ENCODE results near the gene RPL13A. TPM values are rescaled to one million over a fixed set of nuclear protein-coding genes. Genes with fewer than 3 reads are reported as not detected.

Gene RPL13A
- total RNA-seq, result 1,820 TPM
- long read RNA-seq, transcript RPL13A-201 (8 exons, 1,181 nt), result major isoform, 329 of 373 reads
- long read RNA-seq, transcript RPL13A-214 (8 exons, 1,122 nt), result minor isoform, 8 of 373 reads
- long read RNA-seq, partial matches to known transcripts, result 30 of 373 reads
- long read RNA-seq, other reads (novel, unspliced or antisense), result 5 of 373 reads

GRCh38 chr19:49487277-49488045, at the start of gene RPL13A:
TSS of gene RPL13A (plus strand) at chr19:49487608. CDS start at chr19:49487630, 22 bp downstream.
- Histone ChIP-seq H3K9me3 (no peaks in the 10 kb centered on the region), H3K36me3 (peaks cover 52% of the 10 kb centered on the region), H3K4me3 (peak within 1 kb of the TSS; percentile 99), H3K27ac (peak within 1 kb of the TSS; percentile 94), H3K27me3 (ENCODE audit: low read depth) (no peaks in the 10 kb centered on the region), H3K4me1 (peaks cover 30% of the 10 kb centered on the region)
- TF ChIP-seq, protein P1, sequence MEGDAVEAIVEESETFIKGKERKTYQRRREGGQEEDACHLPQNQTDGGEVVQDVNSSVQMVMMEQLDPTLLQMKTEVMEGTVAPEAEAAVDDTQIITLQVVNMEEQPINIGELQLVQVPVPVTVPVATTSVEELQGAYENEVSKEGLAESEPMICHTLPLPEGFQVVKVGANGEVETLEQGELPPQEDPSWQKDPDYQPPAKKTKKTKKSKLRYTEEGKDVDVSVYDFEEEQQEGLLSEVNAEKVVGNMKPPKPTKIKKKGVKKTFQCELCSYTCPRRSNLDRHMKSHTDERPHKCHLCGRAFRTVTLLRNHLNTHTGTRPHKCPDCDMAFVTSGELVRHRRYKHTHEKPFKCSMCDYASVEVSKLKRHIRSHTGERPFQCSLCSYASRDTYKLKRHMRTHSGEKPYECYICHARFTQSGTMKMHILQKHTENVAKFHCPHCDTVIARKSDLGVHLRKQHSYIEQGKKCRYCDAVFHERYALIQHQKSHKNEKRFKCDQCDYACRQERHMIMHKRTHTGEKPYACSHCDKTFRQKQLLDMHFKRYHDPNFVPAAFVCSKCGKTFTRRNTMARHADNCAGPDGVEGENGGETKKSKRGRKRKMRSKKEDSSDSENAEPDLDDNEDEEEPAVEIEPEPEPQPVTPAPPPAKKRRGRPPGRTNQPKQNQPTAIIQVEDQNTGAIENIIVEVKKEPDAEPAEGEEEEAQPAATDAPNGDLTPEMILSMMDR (IDR thresholded peaks at IDR 0.05), result no peak
- ATAC-seq (peak; percentile 98 to 99), DNase-seq (peak; percentile 100)
- intact Hi-C loops (cut with DNase I), result no loop called here

DNA sequence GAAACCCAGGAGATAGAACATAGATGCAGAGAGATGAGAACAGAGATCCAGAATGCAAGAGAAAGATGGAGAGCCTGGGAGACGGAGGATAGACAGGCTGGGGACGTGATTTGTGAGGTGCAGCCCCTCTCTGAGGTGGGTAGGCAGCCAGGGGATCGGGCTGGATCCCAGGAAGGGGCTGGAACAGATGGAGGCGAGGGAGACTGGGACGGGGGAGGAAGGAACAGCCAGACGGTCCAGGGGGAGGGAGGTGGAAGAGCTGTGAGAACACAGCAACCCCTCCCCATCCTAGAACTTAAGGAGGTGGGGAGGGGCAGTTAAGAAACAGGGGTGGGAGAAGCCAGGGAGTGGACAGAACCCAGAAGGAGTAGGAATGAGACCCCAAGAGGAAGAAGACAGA, 49.1 kb upstream of the RPL13A start:
- no peak overlapping the region for H3K27ac ChIP-seq
- DNase-seq (no peak), ATAC-seq (no peak)
- H3K36me3 ChIP-seq, result no peaks in the 10 kb centered on the region
- intact Hi-C loops (cut with DNase I), result no loop called here
- TF ChIP-seq, protein P1 (IDR thresholded peaks at IDR 0.05), result no peak
- no peak overlapping the region for H3K4me3 ChIP-seq
- H3K27me3 ChIP-seq (ENCODE audit: low read depth), result peaks cover 81% of the 10 kb centered on the region
- no peaks in the 10 kb centered on the region for H3K9me3 ChIP-seq
- no peaks in the 10 kb centered on the region for H3K4me1 ChIP-seq

DNA sequence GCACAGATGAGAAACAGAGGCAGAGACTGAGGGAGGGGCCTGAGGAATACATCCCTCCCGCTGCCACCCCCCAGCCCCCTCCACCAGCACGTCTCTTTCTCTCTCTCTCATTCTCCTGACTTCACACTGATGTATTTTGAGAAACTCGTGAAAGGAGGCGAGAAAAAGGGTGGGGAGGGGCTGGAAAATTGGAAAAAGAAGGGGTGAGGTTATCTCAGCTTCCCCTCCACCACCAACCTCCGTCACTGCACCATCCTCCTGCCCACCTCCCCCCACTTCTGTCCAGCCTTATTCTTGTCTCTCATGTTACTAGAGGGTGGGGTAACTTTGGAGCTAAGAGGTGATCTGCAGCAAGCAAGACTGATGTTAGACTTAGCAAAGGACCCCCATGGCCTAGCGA, 47.6 kb upstream of the RPL13A start:
- H3K4me1 ChIP-seq, result peaks cover 7% of the 10 kb centered on the region
- ATAC-seq, result no peak
- intact Hi-C loops (cut with DNase I), result loop anchor here (10.0 kb wide), 1 partner anchor 45 kb away; no protein-coding TSS in a partner anchor
- H3K27ac ChIP-seq, result no peak overlapping the region
- no peaks in the 10 kb centered on the region for H3K36me3 ChIP-seq
- H3K27me3 ChIP-seq (ENCODE audit: low read depth), result peaks cover 66% of the 10 kb centered on the region
- no peak for DNase-seq
- TF ChIP-seq, protein P1 (IDR thresholded peaks at IDR 0.05), result no peak
- H3K4me3 ChIP-seq, result no peak overlapping the region
- no peaks in the 10 kb centered on the region for H3K9me3 ChIP-seq

- TF ChIP-seq, protein P1 (IDR thresholded peaks at IDR 0.05), result no peak
- ATAC-seq (no peak), DNase-seq (no peak)
- H3K27me3 ChIP-seq (ENCODE audit: low read depth), result peaks cover 58% of the 10 kb centered on the region
- H3K4me3 ChIP-seq, result peak overlapping the region; percentile 29
- H3K4me1 ChIP-seq, result peaks cover 7% of the 10 kb centered on the region
- intact Hi-C loops (cut with DNase I), result loop anchor here (10.0 kb wide), 1 partner anchor 46 kb away; no protein-coding TSS in a partner anchor
- H3K9me3 ChIP-seq, result no peaks in the 10 kb centered on the region
- no peak overlapping the region for H3K27ac ChIP-seq
- H3K36me3 ChIP-seq, result no peaks in the 10 kb centered on the region
These were observed 46.8 kb upstream of the RPL13A start for GRCh38 chr19:49440439-49441209.

- intact Hi-C loops (cut with DNase I), result loop anchor here (10.0 kb wide), 1 partner anchor 47 kb away; no protein-coding TSS in a partner anchor
- Histone ChIP-seq H3K36me3 (peaks cover 3% of the 10 kb centered on the region), H3K27me3 (ENCODE audit: low read depth) (peaks cover 51% of the 10 kb centered on the region), H3K9me3 (no peaks in the 10 kb centered on the region), H3K27ac (no peak within 1 kb of the TSS), H3K4me3 (peak within 1 kb of the TSS; percentile 86), H3K4me1 (peaks cover 7% of the 10 kb centered on the region)
- TF ChIP-seq, protein P1 (IDR thresholded peaks at IDR 0.05), result no peak
- DNase-seq, result no peak
- no peak for ATAC-seq
These were observed 46.0 kb upstream of the RPL13A start, which contains the start of gene SLC17A7 for GRCh38 chr19:49441210-49441959. TSS of gene SLC17A7 (minus strand) at chr19:49441527. CDS start at chr19:49441379, 148 bp downstream.

Data from lower lobe of right lung (tissue), 2 donors.